Upper lobe of left lung (tissue), 6 donors: ENCODE measurements around the gene SMIM13. TPM values are rescaled to one million over a fixed set of nuclear protein-coding genes. Genes with fewer than 3 reads are reported as not detected.

Source experiments
- ATAC-seq, 2 donors: fragments of 200-7000 bp; cut with Tn5 transposase; one replicate each; pipeline ENCODE4 v1.9.1; 2022; ENCODE audit warnings: mild to moderate bottlenecking in 2 of 2, moderate library complexity in 2 of 2; ENCODE audit not compliant: low FRiP score in 2 of 2
- DNase-seq, 2 donors: peaks; one replicate each; pipeline ENCODE4 v3.0.0-alpha.2; 2019 to 2020
- H3K27ac ChIP-seq, 4 donors: fragments of 200-600 bp; sonication (generic); one replicate each; pipeline ENCODE4 v1.5.1; 2016 to 2019
- H3K27me3 ChIP-seq, 4 donors: fragments of 200-600 bp; sonication (generic); one replicate each; pipeline ENCODE4 v1.5.1; 2017 to 2019
- H3K36me3 ChIP-seq, 4 donors: fragments of 200-600 bp; sonication (generic); one replicate each; pipeline ENCODE4 v1.5.1; 2016 to 2019
- H3K4me1 ChIP-seq, 4 donors: fragments of 200-600 bp; sonication (generic); one replicate each; pipeline ENCODE4 v1.5.1; 2018 to 2019
- H3K4me3 ChIP-seq, 4 donors: fragments of 200-600 bp; sonication (generic); one replicate each; pipeline ENCODE4 v1.5.1; 2017 to 2019; ENCODE audit warnings: mild to moderate bottlenecking in 2 of 4, moderate library complexity in 1 of 4
- H3K9me3 ChIP-seq, 4 donors: fragments of 200-600 bp; sonication (generic); one replicate each; pipeline ENCODE4 v1.5.1; 2018 to 2019
- EP300 ChIP-seq, 4 donors: sonication (generic); formaldehyde crosslinking; IDR thresholded peaks; one replicate each; pipeline ENCODE4 v1.5.1; 2017; ENCODE audit warnings: antibody characterized with exemption in 4 of 4, control low read depth in 2 of 4
- POLR2A ChIP-seq, 4 donors: fragments of 450-650 bp; IDR thresholded peaks; one replicate each; pipeline ENCODE4 v1.5.1; 2016 to 2017; ENCODE audit warnings: antibody characterized with exemption in 4 of 4, mild to moderate bottlenecking in 2 of 4
- POLR2AphosphoS5 ChIP-seq, 2 donors: sonication (generic); formaldehyde crosslinking; IDR thresholded peaks; one replicate each; pipeline ENCODE4 v1.5.1; 2017; ENCODE audit warnings: antibody characterized with exemption in 2 of 2
- WGBS, 2 donors: methylation state at CpG; one replicate each; pipeline ENCODE4 v1.1.5; 2017 to 2018; 5-methylcytosine and 5-hydroxymethylcytosine counted together
- total RNA-seq, 6 donors: library from RNA; depleted of rRNA in 4 of 6; stranded (reverse); fragments of >200 nt in 4 of 6; gene quantifications; one replicate each; pipeline versions ENCODE4 v1.1.0 to v1.2.1, GENCODE V29; 2016 to 2021
- TF ChIP-seq, protein P1 (sequence below), 6 experiments: fragments of 450-650 bp in 4 of 6; fragments of 200-600 bp in 2 of 6; sonication (generic) in 2 of 6; IDR thresholded peaks; one replicate each; pipeline ENCODE4 v1.5.1; 2016 to 2019; ENCODE audit warnings: antibody characterized with exemption in 6 of 6
- donor health status: DM: no; HTN: no; CAD: no; lungs with moderate emphysema.
- donor health status: DM: no; HTN: yes; CAD: no; lungs with severe emphysema.

The SMIM13 gene
- total RNA-seq, 6 donors from 2014 or later = 1.0 to 9.6 (median 6.3) TPM

DNA sequence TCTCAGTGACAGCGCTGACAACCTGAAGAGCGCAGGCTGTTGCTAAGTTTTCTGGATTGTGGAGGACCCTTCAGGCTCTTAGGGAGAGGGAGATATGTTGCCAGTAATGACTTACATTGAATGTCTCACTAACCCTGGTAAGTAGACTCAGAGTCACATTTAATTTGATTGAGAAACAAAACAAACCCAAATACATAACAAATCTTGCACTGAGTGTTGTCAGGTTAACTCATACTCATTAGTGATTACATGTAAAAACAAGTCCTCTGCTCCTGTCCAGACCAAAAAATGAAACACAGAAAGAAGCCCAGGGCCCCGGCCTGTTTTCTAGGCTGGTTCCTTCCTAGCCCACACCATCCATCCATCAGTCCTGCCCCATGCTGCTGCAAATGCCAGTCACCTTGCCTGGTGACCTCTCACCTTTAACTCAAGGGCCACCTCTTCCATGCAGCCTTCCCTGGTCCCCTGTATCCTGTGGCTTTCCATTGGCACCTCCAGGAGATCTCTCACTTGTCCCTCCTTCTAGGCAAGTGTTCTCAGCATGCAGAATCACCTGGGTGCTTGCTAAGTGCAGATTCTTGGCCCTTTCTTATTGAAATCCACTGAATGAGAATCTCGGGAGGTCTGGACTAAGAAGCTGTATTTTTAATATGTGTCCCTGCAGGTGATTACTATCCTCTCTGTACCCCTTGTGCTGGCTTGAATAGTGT, 52.6 kb downstream of the SMIM13 start:
- WGBS, 2 donors = 95 to 97% methylated on average over 4 of the region's 4 CpGs
- H3K27ac ChIP-seq = no peak overlapping the region
- H3K4me3 ChIP-seq = no peak overlapping the region
- no peaks in the 10 kb centered on the region for H3K36me3 ChIP-seq
- TF ChIP-seq EP300 (IDR thresholded peaks at IDR 0.05) (no peak), POLR2AphosphoS5 (IDR thresholded peaks at IDR 0.05) (no peak), POLR2A (IDR thresholded peaks at IDR 0.05) (no peak)
- TF ChIP-seq, protein P1, sequence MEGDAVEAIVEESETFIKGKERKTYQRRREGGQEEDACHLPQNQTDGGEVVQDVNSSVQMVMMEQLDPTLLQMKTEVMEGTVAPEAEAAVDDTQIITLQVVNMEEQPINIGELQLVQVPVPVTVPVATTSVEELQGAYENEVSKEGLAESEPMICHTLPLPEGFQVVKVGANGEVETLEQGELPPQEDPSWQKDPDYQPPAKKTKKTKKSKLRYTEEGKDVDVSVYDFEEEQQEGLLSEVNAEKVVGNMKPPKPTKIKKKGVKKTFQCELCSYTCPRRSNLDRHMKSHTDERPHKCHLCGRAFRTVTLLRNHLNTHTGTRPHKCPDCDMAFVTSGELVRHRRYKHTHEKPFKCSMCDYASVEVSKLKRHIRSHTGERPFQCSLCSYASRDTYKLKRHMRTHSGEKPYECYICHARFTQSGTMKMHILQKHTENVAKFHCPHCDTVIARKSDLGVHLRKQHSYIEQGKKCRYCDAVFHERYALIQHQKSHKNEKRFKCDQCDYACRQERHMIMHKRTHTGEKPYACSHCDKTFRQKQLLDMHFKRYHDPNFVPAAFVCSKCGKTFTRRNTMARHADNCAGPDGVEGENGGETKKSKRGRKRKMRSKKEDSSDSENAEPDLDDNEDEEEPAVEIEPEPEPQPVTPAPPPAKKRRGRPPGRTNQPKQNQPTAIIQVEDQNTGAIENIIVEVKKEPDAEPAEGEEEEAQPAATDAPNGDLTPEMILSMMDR (IDR thresholded peaks at IDR 0.05) = no peak
- DNase-seq (no peak), ATAC-seq (peak in 1 of 2 donors; percentile 47)
- H3K9me3 ChIP-seq = no peaks in the 10 kb centered on the region
- H3K4me1 ChIP-seq = peaks cover 0 to 8% (median 6%) of the 10 kb centered on the region in 4 donors
- no peaks in the 10 kb centered on the region for H3K27me3 ChIP-seq

DNA sequence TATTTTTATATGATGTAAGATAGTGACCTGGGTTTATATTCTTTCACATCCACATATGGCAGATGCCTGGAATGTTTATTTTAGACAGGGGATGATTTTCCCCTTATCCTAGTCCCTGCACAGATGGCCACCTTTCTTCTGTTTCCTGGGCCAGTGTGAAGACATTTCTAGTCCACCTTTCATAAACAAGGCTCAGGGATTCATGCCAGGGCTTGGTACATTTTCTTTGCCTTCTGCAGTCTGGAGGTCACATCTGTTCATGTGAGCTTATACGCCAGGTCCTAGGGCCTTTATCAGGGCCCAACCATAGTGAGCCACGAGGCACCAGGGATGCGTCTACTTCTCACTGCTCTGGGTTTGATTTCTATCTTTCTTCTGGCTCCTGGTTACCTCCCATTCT, 55.9 kb downstream of the SMIM13 start:
- no peak for DNase-seq
- 96 to 98% methylated on average over 3 of the region's 3 CpGs for WGBS, 2 donors

GRCh38 chr6:11151488-11151887, 57.9 kb downstream of the SMIM13 start:
- no peak for ATAC-seq
- no peak for DNase-seq
- Histone ChIP-seq H3K36me3 (no peaks in the 10 kb centered on the region), H3K9me3 (no peaks in the 10 kb centered on the region), H3K27ac (no peak overlapping the region), H3K4me1 (no peaks in the 10 kb centered on the region), H3K4me3 (no peak overlapping the region), H3K27me3 (no peaks in the 10 kb centered on the region)
- 94 to 95% methylated on average over 1 of the region's 1 CpG for WGBS, 2 donors
- TF ChIP-seq POLR2AphosphoS5 (IDR thresholded peaks at IDR 0.05) (no peak), EP300 (IDR thresholded peaks at IDR 0.05) (no peak), POLR2A (IDR thresholded peaks at IDR 0.05) (no peak)
- TF ChIP-seq, protein P1 (IDR thresholded peaks at IDR 0.05) = no peak

More for the DNA sequence above, 55.9 kb downstream of the SMIM13 start:
- Histone ChIP-seq H3K9me3 (no peaks in the 10 kb centered on the region), H3K36me3 (no peaks in the 10 kb centered on the region), H3K27ac (no peak overlapping the region), H3K4me3 (no peak overlapping the region), H3K4me1 (peaks cover 0 to 4% (median 1%) of the 10 kb centered on the region in 4 donors), H3K27me3 (no peaks in the 10 kb centered on the region)
- ATAC-seq = no peak
- TF ChIP-seq, protein P1 (IDR thresholded peaks at IDR 0.05) = no peak
- TF ChIP-seq POLR2A (IDR thresholded peaks at IDR 0.05) = no peak
- no peak for TF ChIP-seq POLR2AphosphoS5 (IDR thresholded peaks at IDR 0.05)
- TF ChIP-seq EP300 (IDR thresholded peaks at IDR 0.05) = no peak

GRCh38 chr6:11152581-11152980, 58.9 kb downstream of the SMIM13 start:
- H3K27ac ChIP-seq = no peak overlapping the region
- ATAC-seq (no peak), DNase-seq (no peak)
- H3K9me3 ChIP-seq = no peaks in the 10 kb centered on the region
- TF ChIP-seq POLR2AphosphoS5 (IDR thresholded peaks at IDR 0.05) (no peak), POLR2A (IDR thresholded peaks at IDR 0.05) (no peak), EP300 (IDR thresholded peaks at IDR 0.05) (no peak)
- TF ChIP-seq, protein P1 (IDR thresholded peaks at IDR 0.05) = no peak
- no peaks in the 10 kb centered on the region for H3K36me3 ChIP-seq
- no peaks in the 10 kb centered on the region for H3K27me3 ChIP-seq
- H3K4me3 ChIP-seq = no peak overlapping the region
- H3K4me1 ChIP-seq = no peaks in the 10 kb centered on the region

DNA sequence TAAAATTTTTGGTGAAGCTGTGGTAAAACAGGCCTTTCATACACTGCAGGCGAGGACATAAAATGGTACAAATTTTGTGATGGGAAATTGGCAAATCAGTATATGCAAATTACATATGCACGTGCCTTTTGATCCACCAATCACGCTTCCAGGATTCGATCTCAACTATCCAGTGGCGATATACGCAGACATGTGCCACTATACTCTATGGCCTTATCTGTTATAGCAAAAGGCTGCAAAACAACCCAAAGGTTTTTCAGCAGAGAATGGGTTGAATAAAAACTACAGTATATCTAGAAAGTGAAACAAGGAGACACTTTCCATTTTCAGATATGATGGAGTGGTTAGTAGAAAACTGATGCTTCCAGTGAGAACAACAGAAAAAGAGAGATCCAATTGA, 59.8 kb downstream of the SMIM13 start:
- no peaks in the 10 kb centered on the region for H3K27me3 ChIP-seq
- ATAC-seq (no peak), DNase-seq (no peak)
- no peaks in the 10 kb centered on the region for H3K9me3 ChIP-seq
- H3K4me3 ChIP-seq = peak overlapping the region in 1 of 4 donors; percentile 32
- H3K27ac ChIP-seq = peak overlapping the region in 1 of 4 donors; percentile 34
- no peaks in the 10 kb centered on the region for H3K4me1 ChIP-seq
- H3K36me3 ChIP-seq = no peaks in the 10 kb centered on the region
- TF ChIP-seq POLR2A (IDR thresholded peaks at IDR 0.05) = no peak
- TF ChIP-seq, protein P1 (IDR thresholded peaks at IDR 0.05) = no peak
- WGBS, 2 donors = 95% methylated on average over 6 of the region's 6 CpGs
